Choroid plexus epithelial cell (primary cell): Measurements from ENCODE around the gene P2RX6.
A peak's percentile ranks its signal among the peaks of the same experiment; 100 is the strongest.

Source experiments
- DNase-seq: peaks from one replicate; pipeline ENCODE4 v3.0.0-alpha.2; 2010; ENCODE audit warnings: low read depth
- H3K4me3 ChIP-seq: 2 replicates; pipeline ENCODE4 v1.5.1; 2011; ENCODE audit warnings: low read depth, mild to moderate bottlenecking, control low read depth, low read length, moderate library complexity
- TF ChIP-seq, protein P1 (sequence below): conservative IDR thresholded peaks from 2 replicates; pipeline ENCODE4 v1.5.1; 2011; ENCODE audit warnings: low read depth, mild to moderate bottlenecking, control low read depth, inconsistent platforms, low read length, moderate library complexity

Gene P2RX6

DNA sequence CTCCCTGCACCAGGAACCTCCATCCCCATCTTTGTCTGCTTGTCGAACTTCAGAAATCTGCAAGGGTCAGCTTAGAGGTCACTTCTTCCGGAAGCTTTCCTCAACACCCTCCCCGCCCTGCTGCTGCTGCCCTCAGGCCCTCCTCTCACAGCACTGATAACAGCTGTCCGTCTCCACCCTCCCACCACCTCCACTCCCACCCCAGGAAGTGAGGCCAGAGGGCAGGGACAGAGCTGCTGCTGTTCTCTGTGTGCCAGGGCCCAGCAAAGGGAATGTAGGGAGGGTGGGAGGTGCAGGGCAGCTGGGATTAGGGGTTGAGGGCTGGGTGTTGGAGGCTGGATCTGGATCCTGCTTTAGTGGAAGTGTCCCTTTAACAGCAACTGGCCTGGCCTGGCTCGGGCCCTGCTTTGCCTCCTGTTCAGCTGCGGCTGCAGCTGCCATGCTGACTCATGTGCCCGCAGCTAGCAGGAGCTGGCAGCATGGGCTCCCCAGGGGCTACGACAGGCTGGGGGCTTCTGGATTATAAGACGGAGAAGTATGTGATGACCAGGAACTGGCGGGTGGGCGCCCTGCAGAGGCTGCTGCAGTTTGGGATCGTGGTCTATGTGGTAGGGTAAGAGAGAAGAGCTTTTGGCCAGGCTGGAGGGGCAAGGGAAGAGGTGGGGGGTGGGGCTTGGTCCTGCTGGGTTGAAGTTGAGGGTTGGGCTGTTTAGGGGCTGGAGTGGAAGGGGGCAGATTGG lies at the start of gene P2RX6:
P2RX6 (plus strand) TSS at position 440 of the 740 bp plus-strand sequence; CDS start at position 450, 10 bp downstream.
- DNase-seq = peak; percentile 46
- TF ChIP-seq, protein P1, sequence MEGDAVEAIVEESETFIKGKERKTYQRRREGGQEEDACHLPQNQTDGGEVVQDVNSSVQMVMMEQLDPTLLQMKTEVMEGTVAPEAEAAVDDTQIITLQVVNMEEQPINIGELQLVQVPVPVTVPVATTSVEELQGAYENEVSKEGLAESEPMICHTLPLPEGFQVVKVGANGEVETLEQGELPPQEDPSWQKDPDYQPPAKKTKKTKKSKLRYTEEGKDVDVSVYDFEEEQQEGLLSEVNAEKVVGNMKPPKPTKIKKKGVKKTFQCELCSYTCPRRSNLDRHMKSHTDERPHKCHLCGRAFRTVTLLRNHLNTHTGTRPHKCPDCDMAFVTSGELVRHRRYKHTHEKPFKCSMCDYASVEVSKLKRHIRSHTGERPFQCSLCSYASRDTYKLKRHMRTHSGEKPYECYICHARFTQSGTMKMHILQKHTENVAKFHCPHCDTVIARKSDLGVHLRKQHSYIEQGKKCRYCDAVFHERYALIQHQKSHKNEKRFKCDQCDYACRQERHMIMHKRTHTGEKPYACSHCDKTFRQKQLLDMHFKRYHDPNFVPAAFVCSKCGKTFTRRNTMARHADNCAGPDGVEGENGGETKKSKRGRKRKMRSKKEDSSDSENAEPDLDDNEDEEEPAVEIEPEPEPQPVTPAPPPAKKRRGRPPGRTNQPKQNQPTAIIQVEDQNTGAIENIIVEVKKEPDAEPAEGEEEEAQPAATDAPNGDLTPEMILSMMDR = no peak
- H3K4me3 ChIP-seq = peak within 1 kb of the TSS; percentile 67

GRCh38 chr22:20965888-20966855 lies 48.8 kb upstream of the P2RX6 start:
- DNase-seq = no peak
- TF ChIP-seq, protein P1 = no peak
- no peak overlapping the region for H3K4me3 ChIP-seq

GRCh38 chr22:20966883-20967696 lies 47.9 kb upstream of the P2RX6 start, which contains the start of gene AIFM3:
Gene AIFM3 (plus strand): TSS chr22:20967255. CDS start chr22:20967945, 690 bp downstream.
- H3K4me3 ChIP-seq = no peak within 1 kb of the TSS
- no peak for DNase-seq
- TF ChIP-seq, protein P1 = no peak

- no peak for DNase-seq
- H3K4me3 ChIP-seq = no peak overlapping the region
These were observed 47.2 kb upstream of the P2RX6 start for GRCh38 chr22:20967697-20968211.

GRCh38 chr22:20968281-20968977 lies 46.5 kb upstream of the P2RX6 start:
- TF ChIP-seq, protein P1 = no peak
- H3K4me3 ChIP-seq = no peak overlapping the region
- DNase-seq = no peak

More at GRCh38 chr22:20967697-20968211, 47.2 kb upstream of the P2RX6 start:
- TF ChIP-seq, protein P1 = no peak
